ENCODE measurements around the gene RNF130.
"Not testable (repeated sequence)": the region's sequence is repeated elsewhere in the genome, so short reads cannot be mapped to it uniquely, and the experiment has no call there.

Gene RNF130

DNA sequence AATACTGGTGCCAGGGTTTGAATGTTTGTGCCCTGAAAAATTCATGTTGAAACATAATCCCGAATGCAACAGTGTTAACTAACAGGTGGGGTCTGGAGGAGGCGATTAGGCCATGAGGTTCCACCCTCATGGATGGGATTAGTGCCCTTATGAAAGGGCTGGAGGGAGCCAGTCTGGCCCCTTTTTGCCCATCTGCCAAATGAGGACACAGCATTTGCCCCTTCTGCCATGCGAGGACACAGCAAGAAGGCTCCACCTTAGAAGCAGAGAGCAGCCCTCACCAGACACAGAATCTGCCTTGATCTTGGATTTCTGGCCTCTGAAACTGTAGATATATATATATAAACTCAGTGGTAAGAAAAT is 32.6 kb upstream of the RNF130 start:
- DNase-seq (ENCODE audit: insufficient read length, low spot score) (no peak), FAIRE-seq (no peak)

DNA sequence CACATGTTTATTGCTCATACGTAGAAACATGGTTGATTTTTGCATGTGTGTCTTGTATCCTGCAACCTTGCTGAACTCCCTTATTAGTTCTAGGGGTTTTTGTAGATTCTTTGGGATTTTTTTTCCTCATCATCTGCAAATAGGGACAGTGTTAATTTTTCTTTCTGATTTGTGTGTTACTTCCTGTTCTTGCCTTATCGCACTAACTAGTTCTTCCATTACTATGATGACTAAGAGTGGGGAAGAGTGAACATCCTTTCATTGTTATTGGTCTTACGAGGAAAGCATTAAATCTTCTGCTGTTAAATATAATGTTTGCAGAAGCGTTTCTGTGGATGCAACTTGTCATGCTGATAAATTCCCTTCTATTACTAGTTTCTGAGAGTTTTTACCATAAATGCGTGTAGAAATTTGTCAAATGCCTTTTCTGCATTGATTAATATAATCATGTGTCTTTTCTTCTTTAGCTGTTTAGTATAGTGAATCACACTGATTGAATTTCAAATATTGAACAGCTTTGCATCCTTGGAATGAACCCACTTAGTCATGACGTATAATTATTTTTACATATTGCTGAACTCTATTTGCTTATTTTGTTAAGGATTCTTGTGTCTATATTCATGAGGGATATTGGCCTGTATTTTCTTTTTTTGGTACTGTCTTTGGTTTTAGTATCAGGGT is 32.1 kb upstream of the RNF130 start:
- DNase-seq (ENCODE audit: insufficient read length, low spot score) (no peak), FAIRE-seq (no peak)

DNA sequence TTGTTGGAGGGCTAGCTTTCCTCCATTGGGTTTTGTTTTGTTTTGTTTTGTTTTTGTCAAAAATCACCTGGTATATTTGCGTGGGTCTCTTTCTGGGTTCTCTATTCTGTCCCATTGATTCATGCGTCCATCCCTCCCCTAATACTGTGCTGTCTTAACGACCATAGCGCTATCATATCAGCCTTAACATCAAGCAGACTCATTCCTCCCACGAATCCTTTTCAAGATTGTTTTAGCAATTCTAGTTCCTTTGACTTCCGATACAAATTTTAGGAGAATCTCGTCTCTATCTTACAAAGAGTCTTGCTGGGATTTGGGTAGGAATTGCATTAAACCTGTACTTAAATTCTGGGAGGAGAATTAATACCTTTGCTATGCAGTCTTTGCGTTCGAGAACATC is 31.1 kb upstream of the RNF130 start:
- DNase-seq (ENCODE audit: insufficient read length, low spot score) (no peak), FAIRE-seq (no peak)

DNA sequence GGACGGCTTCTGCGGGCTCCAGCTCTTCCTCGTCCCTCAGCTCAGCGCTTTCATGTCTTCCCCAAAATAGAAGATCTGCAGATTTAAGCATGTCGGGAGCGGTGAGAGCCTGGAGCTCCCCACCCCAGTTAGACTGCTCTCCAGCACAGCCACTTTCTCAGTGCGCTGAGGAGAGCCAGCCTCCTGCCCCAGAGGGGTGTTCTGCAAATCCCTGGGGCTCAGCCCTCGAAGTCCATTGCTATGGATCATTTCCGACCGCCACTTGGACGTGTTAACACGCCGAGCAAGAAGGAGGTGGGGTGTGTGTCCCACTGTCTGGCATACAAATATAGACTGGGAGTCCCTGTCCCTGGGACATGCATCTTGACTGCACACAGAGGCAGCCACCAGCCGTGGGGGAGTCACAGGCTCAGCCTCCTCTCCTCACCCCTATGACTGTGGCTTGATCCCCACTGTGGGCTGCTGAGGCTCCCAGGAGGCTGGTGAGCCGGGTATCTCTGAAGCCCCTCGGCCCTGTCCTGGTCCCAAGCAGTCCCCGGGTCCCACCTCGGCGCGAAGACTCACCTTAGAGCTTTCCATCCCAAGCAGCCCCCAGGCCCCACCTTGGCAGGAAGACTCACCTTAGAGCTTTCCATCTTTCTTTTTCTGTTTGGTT is 30.0 kb upstream of the RNF130 start:
- no peak for DNase-seq (ENCODE audit: insufficient read length, low spot score)
- FAIRE-seq = no peak

DNA sequence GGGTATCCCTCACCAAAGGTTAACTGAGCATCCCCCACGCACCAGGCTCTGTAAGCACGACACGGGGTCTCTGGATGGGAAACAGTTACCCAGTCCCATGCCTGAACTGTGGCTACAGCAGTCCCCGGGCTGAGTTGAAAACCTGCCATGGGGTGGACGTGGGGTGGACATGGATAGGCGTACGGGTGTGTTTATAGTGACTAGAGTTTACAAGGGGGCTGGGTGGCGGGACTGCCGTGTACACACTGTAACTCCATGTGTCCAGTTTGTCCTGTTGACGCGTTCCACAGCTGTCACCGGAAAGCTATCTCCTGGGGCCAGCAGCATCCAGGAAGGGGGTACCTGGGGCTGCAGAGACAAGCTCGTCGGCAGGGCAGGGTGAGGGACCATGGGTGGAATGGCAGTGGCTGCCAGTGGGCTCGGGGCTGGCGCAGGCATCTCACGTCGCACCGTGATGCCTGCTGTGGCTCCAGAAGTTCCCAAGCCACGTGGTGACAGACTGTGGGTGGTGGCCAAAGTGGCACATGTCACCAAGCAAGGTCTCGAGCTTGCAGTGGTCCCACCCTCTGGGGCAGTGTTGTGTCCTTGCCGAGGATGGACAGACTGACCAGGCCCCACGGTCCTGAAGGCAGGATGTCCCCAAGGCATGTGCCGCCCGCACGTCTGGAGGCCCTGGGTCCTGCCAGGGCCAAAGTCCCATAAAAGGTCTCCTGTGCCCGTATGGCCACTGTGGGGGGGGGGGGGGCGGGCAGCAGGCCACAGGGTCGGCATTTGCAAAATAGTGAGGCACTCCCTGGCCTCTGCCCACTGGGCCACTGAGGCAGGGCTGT is 29.3 kb upstream of the RNF130 start:
- DNase-seq (ENCODE audit: insufficient read length, low spot score) (no peak), FAIRE-seq (no peak)

DNA sequence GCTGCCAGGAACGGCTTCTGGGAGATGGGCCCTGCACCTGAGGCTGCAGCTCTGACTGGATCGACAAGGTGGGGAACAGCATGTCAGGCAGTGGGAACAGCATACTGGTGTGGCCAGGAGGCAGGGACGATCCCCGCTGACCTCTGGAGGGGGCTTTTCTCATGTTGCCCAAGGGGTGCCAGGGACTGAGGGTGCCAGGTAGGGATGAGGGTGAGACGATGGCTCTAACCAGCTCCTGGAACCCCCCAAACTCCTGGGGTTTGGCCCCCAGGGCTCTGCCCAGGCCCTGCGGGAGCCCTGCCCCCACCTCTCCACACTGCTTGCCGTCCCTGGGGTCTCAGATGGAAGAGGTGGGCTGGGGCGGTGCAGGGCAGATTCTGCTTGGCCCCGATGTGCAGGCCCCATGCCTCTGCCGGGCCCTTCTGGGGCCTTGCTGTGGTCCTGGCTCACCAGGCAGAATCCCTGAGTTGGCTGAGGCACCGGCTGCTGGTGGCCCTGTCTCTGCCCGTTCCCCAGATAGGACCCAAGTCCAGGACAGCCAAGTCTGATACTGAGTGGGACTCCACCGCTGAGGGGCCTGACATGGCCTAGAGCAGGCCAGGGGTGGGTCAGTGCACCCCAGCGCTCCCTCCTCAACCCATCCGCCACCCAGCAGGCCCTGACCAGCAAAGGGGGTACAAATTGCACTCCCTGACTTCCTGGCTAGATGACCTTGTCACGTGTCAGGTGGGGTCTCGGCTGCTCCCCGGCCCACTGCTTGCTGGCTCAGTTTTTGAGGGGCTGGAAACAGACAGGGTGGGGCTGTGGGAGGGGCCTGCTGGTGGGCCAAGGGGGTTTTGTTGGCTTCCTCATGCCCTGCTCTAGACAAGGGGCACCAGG is 28.4 kb upstream of the RNF130 start:
- FAIRE-seq = no peak
- DNase-seq (ENCODE audit: insufficient read length, low spot score) = no peak

DNA sequence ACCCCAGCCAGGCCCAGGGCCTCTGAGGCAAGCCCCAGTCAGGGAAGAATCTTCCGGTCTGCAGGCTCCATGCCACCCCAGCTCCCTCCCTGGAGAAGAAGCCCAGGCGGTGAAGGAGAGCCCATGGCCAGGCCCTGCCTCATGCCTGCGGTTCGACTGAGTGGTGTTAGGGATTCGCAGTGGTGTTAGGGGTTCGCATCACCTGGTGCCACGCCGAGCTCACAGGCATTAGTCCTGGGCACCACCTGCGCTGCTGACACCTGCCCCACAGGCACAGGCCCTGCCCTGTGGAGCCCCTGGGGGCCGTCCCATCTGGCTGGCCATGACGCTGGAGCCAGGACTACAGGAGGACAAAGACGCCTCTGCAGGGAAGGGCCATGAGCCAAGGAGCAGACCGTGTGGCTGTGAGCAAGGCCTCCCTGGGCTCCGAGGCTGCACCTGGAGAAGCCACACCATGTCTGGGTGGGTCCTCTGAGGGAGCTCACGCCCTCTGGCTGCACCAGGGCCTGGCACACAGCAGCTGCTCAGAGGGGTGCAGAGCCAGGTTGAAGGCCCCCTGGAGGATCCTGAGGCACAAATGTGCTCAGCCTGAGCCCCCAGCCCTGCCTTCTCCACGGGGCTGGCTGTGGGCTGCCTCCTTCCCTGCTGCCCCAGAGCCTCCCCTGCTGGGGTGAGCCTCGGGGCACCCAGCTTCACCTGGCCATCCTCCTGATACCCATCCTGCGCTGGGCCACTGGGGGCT is 27.6 kb upstream of the RNF130 start:
- DNase-seq (ENCODE audit: insufficient read length, low spot score) (no peak), FAIRE-seq (no peak)

DNA sequence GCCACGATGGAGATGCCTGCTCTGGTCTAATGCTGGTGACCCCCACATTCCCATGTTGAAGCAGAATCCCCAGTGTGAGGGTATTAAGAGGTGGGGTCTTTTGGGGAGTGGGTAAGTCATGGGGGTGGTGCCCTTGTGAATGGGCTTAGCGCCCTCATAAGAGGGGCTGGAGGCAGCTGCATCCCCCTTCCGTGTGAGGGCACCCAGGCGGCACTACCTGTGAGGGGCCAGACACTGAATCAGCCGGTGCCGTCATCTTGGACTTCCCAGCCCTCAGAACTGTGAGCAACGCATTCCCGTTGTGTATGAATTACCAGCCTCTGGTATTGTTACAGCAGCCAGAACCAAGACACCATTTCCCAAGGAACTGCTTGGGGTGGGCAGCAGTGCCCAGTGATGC is 27.0 kb upstream of the RNF130 start:
- no peak for FAIRE-seq
- no peak for DNase-seq (ENCODE audit: insufficient read length, low spot score)

DNA sequence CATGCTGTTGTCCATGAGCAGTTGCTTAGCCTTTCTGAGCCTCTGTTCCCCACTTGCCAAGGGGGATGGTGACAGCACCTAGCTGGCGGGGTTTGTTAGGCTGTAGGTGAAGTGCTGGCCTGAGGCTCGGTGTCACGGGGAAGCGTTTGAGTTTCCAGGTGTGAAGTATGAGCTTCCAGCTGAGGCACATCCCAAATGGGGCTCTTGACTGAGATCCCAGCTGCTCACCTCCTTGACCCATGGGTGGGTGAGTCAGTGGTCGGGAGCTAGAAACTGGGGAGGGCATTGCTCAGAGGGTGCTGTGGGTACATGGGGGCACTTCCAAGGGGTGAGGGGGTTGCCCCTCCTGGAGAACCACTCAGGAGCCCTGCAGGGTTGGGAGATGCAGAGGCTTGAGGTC is 26.4 kb upstream of the RNF130 start:
- FAIRE-seq = no peak

DNA sequence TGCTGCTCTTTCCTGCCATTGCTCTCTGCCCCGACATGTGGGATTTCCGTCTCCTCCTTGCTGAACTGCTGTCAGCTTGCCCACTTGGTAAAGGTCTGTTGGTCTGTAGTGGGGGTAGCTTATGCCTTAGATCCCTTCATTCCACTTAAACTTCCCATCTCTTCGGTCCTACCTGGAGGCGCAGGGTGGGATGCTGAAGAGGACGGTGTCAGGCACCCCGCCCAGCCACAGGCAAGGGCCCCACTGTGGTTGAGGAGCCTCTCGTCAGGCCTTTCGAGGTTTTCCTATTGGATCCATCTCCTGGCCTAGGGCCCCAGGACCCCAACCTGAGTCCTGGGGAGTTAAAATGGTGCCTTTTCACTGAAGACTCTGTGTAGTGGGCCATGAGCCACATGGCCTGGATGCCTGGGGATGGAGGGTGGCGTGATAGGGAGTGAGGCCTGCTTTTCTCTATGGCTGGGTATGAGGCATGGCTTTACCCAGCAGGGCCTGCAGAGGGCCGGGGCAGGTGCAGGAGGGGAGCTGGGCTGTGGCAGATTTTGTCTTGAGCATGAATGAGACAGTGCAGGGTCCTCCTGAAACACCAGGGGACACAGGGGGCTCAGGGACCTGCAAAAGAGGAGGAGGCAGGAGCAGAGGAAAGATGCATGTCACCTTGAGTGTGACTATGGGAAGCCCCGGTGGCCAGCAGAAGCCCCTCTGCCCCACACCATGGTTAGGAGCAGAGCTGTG is 25.8 kb upstream of the RNF130 start:
- no peak for FAIRE-seq
- no peak for DNase-seq (ENCODE audit: insufficient read length, low spot score)

More for the DNA sequence above, 26.4 kb upstream of the RNF130 start:
- DNase-seq (ENCODE audit: insufficient read length, low spot score) = no peak

DNA sequence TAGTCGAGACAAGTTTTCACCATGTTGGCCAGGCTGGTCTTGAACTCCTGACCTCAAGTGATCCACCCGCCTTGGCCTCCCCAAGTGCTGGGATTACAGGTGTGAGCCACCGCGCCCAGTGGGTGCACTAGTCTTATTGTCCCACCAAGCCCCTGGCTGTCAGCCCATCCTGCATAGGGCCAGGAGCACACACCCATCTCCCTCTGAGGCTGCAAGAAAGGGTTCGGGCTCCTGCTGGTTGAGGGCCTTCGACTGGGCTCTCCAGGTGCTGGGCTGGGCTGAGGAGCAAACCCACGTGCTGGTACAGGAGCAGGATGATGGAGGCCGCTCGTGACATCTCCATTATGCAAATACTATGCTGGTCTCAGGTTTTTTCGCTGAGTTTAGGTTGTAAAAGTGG is 25.1 kb upstream of the RNF130 start:
- DNase-seq (ENCODE audit: insufficient read length, low spot score) = no peak
- FAIRE-seq = no peak

DNA sequence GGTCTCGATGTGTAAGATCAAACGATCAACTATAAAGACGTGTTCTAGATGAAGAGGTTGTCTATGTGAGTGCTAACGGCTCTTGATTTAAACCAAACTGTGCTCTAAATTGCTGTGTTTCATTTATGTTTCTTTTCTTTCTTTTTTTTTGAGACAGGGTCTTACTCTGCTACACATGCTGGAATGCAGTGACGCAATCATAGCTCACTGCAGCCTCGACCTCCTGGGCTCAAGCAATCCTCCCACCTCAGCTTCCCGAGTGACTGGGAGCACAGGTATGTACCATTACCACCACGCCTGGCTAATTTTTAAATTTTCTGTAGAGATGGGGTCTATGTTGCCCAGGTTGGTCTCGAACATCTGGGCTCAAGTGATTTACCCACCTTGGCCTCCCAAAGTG is 24.0 kb upstream of the RNF130 start:
- no peak for DNase-seq (ENCODE audit: insufficient read length, low spot score)
- no peak for FAIRE-seq

DNA sequence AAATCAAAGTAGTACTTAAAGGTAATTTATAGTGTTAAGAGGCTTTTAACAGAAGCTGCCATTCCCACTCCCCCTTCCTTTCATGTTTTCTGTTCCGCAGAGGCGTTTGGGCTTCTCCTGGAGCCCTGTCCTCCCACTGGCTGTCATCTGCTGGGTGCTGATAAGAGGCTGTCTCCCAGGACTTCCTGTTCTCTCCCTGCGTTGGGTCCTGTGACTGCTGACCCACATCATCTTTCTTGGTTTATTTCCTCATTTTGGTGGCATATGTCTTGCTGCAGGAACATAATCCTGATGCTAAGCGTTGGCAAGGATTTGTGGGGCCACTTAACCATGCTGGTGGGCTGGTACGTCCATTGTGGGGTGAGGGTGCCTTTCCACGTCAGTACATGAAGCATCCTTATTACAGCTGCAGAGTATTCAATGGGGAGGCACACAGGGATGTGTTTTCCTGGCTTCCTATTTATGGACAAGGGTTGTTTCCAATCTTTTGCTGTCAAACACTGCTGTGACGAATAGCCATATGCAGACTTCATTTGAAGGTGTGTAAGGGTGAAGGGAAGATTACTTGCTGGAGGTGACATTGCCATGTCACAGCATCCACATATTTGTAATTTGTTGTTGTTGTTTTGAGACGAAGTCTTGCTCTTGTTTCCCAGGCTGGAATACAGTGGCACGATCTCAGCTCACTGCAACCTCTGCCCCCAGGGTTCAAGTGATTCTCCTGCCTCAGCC is 22.3 kb upstream of the RNF130 start:
- FAIRE-seq (no peak), DNase-seq (ENCODE audit: insufficient read length, low spot score) (no peak)

DNA sequence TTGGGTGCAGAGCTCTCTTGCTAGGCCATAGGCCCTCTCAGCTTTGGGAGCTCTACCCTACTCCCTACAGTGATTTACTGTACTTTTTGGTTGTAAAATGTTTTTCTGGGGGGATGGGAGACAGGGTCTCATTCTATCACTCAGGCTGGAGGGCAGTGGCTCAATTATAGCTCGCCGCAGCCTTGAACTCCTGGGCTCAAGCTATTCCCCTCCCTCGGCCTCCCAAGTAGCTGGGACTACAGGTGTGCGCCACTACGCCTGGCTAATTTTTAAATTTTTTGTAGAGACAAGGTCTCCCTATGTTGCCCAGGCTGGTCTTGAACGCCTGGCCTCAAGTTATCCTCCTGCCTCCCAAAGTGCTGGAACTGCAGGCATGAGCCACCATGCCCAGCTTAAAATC is 21.7 kb upstream of the RNF130 start:
- DNase-seq (ENCODE audit: insufficient read length, low spot score) (no peak), FAIRE-seq (no peak)

DNA sequence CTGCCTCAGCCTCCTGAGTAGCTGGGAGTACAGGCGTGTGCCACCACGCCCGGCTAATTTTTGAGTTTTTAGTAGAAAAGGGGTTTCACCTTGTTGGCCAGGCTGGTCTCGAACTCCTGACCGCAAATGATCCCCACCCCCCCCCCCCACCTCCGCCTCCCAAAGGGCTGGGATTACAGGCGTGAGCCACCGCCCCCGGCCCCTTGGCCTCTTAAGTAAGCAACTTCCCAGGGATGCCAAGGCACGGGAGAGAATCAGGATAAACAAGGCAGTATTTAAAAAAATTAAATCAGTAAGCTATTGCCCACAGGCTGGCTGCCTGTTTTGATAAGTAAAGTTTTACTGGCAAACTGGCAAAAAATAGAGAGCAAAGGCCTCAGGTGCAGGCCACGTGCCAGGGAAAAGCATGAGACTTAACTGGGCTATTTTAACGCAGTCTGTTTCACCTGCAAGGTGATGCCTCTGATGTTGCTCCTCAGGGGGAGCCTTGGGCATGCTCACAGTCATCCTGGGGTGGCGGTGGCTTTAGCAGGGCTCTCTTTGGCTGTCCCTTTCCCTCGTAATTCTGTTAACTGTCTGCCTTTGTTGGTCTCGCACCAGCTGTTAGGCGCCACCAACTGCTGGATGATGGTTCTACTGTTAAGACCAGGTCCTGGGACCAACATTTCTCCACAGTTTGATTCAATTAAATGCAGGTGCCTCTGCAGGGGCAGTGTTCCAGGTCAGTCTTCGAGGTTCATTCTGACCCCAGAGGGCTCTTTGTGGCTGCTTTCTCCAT is 19.4 kb upstream of the RNF130 start:
- DNase-seq (ENCODE audit: insufficient read length, low spot score) (no peak), FAIRE-seq (no peak)

DNA sequence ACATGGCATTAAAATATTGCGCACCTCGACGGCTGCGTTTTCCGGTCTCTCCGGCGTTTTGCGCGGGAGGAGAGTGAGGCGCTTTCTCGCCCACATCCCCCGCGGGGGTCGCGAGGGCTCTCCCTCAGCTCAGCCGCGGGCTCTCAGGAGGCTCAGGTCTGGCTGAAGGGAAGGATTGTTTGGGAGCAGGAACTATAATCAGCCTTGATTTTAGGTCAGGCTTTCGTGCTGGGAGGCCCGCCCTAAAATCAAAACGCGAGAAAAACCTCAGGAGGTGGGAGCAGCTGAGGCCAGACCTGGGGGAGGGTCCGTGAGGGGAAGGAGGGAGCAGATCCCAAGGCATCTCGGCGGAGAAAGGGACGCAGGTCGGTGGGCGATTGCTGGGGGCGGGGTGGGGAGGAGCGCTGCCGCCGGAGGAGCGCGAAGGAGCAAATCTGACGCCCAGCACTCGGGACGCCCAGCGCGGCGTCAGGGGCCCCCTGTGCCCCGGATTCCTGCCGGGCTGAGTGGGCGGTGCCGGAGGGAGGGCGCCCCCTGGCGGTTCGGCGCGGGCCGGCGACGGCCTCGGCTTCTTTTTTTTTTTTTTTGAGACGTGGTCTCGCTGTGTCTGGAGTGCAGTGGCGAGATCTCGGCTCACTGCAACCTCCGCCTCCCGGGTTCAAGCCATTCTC is 18.7 kb upstream of the RNF130 start:
- DNase-seq (ENCODE audit: insufficient read length, low spot score) = peak; percentile 48
- peak; percentile 53 for FAIRE-seq

DNA sequence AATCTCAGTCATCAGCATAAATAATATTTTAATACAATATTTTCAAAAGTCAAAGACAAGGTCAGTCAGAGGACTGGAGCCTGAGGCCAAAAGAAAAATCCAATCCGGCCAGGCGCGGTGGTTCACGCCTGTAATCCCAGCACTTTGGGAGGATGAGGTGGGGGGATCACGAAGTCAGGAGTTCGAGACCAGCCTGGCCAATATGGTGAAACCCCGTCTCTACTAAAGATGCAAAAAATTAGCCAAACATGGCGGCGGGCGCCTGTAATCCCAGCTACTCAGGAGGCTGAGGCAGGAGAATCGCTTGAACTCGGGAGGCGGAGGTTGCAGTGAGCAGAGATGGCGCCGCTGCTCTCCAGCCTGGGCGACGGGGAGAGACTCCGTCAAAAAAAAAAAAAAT is 18.1 kb upstream of the RNF130 start:
- FAIRE-seq = not testable (repeated sequence)

DNA sequence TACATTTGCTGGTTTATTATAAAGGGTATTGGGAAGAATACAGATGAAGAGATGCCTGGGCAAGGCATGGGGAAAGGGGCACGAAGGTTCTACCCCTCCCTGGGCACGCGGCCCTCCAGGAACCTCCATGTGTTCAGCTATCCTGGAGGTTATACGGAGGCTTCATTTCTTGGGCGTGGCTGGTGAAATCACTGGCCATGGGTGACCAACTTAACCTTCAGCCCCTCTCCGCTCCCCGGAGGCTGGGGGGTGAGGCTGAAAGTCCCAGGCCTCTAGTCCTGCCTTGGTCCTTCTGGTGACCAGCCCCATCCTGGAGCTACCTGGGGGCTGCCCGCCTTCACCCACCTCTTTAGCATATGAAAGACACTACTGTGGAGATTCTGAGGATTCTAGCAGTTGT is 17.0 kb upstream of the RNF130 start:
- FAIRE-seq = no peak
- DNase-seq (ENCODE audit: insufficient read length, low spot score) = no peak

More for the DNA sequence above, 18.1 kb upstream of the RNF130 start:
- DNase-seq (ENCODE audit: insufficient read length, low spot score) = not testable (repeated sequence)
